GM18867 (cell line): ENCODE measurements around the gene CFHR4.
A peak's percentile ranks its signal among the peaks of the same experiment; 100 is the strongest.
"Not testable (repeated sequence)": the region's sequence is repeated elsewhere in the genome, so short reads cannot be mapped to it uniquely, and the experiment has no call there.

Experiments
- ATAC-seq: cut with Tn5 transposase; IDR thresholded peaks from one replicate; pipeline ENCODE4 v1.9.1; 2021; ENCODE audit warnings: mild to moderate bottlenecking, moderate library complexity; ENCODE audit not compliant: unreplicated experiment

CFHR4 gene

DNA sequence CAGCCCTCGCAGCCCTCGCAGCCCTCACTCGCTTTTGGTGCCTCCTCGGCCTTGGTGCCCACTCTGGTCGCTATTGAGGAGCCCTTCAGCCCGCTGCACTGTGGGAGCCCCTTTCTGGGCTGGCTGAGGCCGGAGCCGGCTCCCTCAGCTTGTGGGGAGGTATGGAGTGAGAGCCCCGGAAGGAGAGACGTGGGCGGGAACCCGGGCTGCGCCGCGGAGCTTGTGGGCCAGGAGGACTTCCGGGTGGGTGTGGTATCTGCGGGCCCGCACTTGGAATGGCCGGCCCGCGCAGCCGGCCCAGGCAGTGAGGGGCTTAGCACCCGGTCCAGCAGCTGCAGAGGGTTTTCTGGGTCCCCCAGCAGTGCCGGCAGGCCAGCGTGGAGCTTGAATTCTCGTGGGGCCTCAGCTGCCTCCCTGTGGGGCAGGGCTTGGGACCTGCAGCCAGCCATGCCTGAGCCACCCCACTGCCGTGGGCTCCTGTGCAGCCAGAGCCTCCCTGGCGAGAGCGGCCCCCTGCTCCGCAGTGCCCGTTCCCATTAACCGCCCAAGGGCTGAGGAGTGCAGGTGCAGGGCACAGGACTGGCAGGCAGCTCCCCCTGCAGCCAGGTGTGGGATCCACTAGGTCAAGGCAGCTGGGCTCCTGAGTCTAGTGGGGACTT is 45.8 kb downstream of the CFHR4 start:
- no peak for ATAC-seq

DNA sequence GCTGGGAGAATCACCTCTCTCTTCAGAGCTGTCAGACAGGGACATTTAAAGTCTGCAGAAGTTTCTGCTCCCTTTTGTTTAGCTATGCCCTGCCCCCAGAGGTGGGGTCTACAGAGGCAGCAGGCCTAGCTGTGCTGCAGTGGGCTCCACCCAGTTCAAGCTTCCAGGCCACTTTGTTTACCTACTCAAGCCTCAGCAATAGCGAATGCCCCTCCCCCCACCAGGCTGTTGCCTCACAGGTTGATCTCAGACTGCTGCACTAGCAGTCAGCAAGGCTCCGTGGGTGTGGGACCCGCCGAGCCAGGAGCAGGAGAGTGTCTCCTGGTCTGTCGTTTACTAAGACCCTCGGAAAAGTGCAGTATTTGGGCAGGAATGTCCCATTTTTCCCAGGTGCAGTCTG is 53.6 kb downstream of the CFHR4 start:
- ATAC-seq: not testable (repeated sequence)

DNA sequence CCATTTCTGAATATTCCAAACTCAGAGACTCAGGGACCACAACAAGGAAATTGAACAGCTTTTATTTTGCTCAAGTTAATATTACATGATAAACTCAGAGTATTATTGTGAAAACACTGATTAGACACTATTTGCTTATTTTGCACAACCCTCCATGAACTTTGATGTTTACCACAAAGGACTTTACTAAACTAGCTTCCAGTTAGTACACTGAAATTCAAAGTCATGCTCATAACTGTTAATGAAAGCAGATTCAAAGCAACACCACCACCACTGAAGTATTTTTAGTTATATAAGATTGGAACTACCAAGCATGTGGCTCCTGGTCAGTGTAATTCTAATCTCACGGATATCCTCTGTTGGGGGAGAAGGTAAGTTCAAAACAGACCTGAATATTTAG is 55.7 kb downstream of the CFHR4 start, which contains the start of gene CFHR2:
CFHR2 (plus strand) TSS at position 171 of the 400 bp plus-strand sequence; CDS start at position 314, 143 bp downstream.
- ATAC-seq: not testable (repeated sequence)

DNA sequence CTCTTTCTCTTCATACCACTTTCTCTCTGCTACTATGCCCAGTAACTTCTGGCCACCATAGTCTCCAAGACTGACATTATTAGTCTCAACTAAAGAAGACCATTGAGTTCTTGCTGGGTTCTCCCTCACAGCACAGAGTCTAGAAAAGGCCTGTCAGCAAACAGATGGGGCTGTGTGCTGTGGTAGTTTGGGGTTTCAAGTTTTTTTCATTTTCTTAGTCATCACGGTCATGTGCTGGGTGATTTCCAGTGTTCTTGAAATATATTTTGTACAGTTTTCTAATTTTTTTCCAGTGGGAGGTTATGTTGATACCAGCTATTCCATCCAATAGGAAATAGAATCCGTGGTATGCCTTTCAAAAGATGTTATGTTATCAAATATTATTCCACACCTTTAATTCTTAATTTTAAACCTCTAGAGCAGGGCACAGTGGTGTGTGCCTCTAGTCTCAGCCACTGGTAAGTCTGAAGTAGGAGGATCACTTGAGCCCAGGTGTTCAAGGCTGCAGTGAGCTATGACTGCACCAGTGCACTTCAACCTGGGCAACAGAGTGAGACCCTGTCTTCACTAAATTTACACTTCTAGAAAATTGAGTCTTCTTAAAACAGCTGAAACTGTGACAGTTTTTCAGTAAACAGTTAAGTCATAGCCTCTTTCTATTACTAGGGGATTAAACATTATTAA is 64.0 kb downstream of the CFHR4 start:
- peak; percentile 73 for ATAC-seq

DNA sequence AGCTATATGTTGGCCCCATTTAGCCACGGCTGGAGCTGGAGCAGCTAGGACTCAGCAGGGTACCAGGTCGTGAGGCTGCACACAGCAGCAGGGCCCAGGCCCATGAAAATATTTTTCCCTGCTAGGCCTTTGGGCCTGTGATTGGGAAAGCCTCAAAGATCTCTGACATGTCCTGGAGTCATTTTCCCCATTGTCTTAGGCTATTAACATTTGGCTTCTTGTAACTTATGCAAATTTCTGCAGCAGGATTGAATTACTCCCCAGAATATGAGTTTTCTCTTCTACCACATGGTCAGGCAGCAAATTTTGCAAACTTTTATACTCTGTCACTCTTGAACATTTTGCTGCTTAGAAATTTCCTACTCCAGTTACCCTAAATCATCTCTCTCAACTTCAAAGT is 66.9 kb downstream of the CFHR4 start:
- ATAC-seq: no peak

DNA sequence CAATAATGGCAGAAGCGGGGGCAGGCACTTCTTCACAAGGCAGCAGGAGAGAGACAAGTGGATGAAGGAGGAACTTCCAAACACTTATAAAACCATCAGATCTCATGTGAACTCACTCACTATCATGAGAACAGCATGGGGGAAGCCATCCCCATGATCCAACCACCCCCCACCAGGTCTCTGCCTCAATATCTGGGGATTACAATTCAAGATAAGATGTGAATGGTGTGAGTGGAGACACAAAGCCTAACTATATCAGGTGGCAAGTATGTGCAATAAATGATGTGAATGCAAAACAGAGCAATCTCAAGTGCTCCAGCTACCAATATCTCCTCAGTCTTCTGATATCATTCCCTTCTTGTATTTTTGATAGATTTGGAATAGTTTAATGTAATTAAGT is 68.1 kb downstream of the CFHR4 start:
- no peak for ATAC-seq

DNA sequence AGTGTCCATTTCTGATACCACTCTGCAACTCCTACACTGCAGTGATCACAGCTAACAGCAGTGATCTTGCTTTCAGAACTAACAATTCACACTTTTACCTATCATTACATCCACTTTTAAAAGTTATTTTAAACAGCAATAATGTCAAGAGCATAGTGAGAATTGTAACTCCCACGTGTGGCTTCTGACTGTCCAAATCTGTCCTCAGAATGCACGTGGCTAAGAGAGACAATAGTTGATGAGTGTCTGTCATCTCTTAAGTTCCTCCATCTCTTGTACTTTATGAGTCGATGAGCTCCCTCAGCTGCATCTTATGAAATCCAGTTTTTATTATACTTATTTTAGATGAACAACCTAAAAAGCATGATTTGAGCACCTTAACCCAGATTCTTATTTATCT is 73.0 kb downstream of the CFHR4 start:
- ATAC-seq: peak; percentile 86
